Spleen (tissue), 7 donors: ENCODE data around the gene GOSR2.

Source experiments
- POLR2AphosphoS5 ChIP-seq, 3 donors: sonication (generic); formaldehyde crosslinking; IDR thresholded peaks; one replicate each; pipeline ENCODE4 v1.5.1; 2017; ENCODE audit warnings: antibody characterized with exemption in 3 of 3
- TF ChIP-seq, protein P1 (sequence below), 11 experiments: fragments of 200-600 bp in 7 of 11; fragments of 450-650 bp in 4 of 11; sonication (generic) in 4 of 11; IDR thresholded peaks in 8 of 11; conservative IDR thresholded peaks in 3 of 11; 1 replicate in 7 of 11; 2 replicates in 4 of 11; pipeline versions ENCODE4 v1.4.0 to v1.8.0; 2016 to 2021; ENCODE audit warnings: antibody characterized with exemption in 11 of 11, inconsistent platforms in 4 of 11, mild to moderate bottlenecking in 1 of 11
- donor health status: DM: no; HTN: no; CAD: no; lungs with moderate emphysema.
- donor health status: DM: no; HTN: no; CAD: no.
- donor health status: DM: no; HTN: no; CAD: no.

DNA sequence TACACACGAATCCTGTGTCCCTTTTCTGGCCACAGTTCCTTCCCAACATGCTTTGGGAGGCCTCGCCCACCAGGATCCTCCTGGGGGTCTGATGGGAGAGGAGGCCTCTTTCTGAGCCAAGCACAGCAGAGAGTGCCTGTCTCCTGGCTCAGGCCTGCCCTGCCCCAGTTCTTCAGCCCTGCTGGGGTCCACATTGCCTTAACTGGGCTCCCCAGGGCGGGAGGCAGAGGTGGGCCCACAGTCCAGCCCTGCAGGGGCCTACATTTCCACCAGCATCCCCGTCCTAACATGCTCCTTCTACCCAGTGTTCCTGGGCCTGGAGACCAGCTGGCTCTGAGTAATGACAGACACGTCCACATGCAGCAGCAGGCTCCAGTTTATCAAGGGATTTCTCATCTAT, 41.9 kb upstream of the GOSR2 start:
- TF ChIP-seq, protein P1, sequence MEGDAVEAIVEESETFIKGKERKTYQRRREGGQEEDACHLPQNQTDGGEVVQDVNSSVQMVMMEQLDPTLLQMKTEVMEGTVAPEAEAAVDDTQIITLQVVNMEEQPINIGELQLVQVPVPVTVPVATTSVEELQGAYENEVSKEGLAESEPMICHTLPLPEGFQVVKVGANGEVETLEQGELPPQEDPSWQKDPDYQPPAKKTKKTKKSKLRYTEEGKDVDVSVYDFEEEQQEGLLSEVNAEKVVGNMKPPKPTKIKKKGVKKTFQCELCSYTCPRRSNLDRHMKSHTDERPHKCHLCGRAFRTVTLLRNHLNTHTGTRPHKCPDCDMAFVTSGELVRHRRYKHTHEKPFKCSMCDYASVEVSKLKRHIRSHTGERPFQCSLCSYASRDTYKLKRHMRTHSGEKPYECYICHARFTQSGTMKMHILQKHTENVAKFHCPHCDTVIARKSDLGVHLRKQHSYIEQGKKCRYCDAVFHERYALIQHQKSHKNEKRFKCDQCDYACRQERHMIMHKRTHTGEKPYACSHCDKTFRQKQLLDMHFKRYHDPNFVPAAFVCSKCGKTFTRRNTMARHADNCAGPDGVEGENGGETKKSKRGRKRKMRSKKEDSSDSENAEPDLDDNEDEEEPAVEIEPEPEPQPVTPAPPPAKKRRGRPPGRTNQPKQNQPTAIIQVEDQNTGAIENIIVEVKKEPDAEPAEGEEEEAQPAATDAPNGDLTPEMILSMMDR (IDR thresholded peaks at IDR 0.05 in 8 of 11, conservative IDR thresholded peaks at IDR 0.05 in 3 of 11): no peak
- no peak for TF ChIP-seq POLR2AphosphoS5 (IDR thresholded peaks at IDR 0.05)
